HG03039 (cell line): Measurements from ENCODE around the gene UVSSA.
"Not testable (repeated sequence)": the region's sequence is repeated elsewhere in the genome, so short reads cannot be mapped to it uniquely, and the experiment has no call there.

Experiments used
- ATAC-seq: cut with Tn5 transposase; IDR thresholded peaks from one replicate; pipeline ENCODE4 v1.9.1; 2021; ENCODE audit warnings: mild to moderate bottlenecking, moderate library complexity; ENCODE audit not compliant: unreplicated experiment

Gene UVSSA

GRCh38 chr4:1360423-1361283 lies 13.6 kb downstream of the UVSSA start:
- ATAC-seq: no peak

GRCh38 chr4:1361431-1361830 lies 14.4 kb downstream of the UVSSA start:
- ATAC-seq: no peak

- ATAC-seq: no peak
These were observed 15.0 kb downstream of the UVSSA start for GRCh38 chr4:1362046-1362445.

- ATAC-seq: no peak
These were observed 15.5 kb downstream of the UVSSA start for GRCh38 chr4:1362521-1362920.

- no peak for ATAC-seq
These were observed 16.5 kb downstream of the UVSSA start for GRCh38 chr4:1363513-1363912.

GRCh38 chr4:1364217-1364616 lies 17.2 kb downstream of the UVSSA start:
- ATAC-seq: no peak

- no peak for ATAC-seq
These were observed 17.7 kb downstream of the UVSSA start for GRCh38 chr4:1364748-1365147.

GRCh38 chr4:1365271-1366178 lies 18.5 kb downstream of the UVSSA start:
- no peak for ATAC-seq

GRCh38 chr4:1366371-1367229 lies 19.6 kb downstream of the UVSSA start:
- ATAC-seq: no peak

GRCh38 chr4:1367230-1367935 lies 20.4 kb downstream of the UVSSA start:
- ATAC-seq: no peak

GRCh38 chr4:1367936-1368289 lies 20.9 kb downstream of the UVSSA start:
- no peak for ATAC-seq

- no peak for ATAC-seq
These were observed 21.5 kb downstream of the UVSSA start for GRCh38 chr4:1368421-1369090.

- no peak for ATAC-seq
These were observed 22.1 kb downstream of the UVSSA start for GRCh38 chr4:1369091-1369450.

- ATAC-seq: no peak
These were observed 22.6 kb downstream of the UVSSA start for GRCh38 chr4:1369479-1370079.

- ATAC-seq: no peak
These were observed 23.5 kb downstream of the UVSSA start for GRCh38 chr4:1370321-1371124.

- no peak for ATAC-seq
These were observed 24.5 kb downstream of the UVSSA start for GRCh38 chr4:1371176-1372165.

- ATAC-seq: not testable (repeated sequence)
These were observed 25.6 kb downstream of the UVSSA start for GRCh38 chr4:1372576-1372975.
